ENCODE data around the gene FAIM2. TPM values are rescaled to one million over a fixed set of nuclear protein-coding genes. Genes with fewer than 3 reads are reported as not detected.
"Not testable (repeated sequence)": the region's sequence is repeated elsewhere in the genome, so short reads cannot be mapped to it uniquely, and the experiment has no call there.

Gene FAIM2
- total RNA-seq, 1 donor from 2014 or later: 1.2 TPM

DNA sequence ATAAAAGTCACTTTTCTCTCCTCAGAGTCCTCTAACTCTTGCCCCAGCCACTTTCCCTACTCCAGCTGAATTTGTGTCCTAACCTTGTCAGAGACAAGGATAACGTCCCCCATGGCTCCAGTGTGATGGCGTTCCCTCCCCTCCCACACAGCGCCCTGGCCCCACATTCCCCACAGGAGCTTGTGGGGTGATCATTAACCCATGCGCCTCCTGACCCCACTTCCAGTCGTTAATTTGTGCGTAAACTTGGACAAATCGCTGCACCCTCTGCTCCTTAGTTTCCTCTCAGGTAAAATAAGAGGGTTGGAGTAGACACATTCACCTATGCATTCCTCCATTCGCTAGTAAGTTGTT is 37.9 kb downstream of the FAIM2 start:
- Histone ChIP-seq H3K9me3 (no peaks in the 10 kb centered on the region), H3K27me3 (no peaks in the 10 kb centered on the region), H3K4me3 (no peak overlapping the region), H3K4me1 (peaks cover 24% of the 10 kb centered on the region), H3K36me3 (no peaks in the 10 kb centered on the region), H3K27ac (no peak overlapping the region)
- TF ChIP-seq, protein P1, sequence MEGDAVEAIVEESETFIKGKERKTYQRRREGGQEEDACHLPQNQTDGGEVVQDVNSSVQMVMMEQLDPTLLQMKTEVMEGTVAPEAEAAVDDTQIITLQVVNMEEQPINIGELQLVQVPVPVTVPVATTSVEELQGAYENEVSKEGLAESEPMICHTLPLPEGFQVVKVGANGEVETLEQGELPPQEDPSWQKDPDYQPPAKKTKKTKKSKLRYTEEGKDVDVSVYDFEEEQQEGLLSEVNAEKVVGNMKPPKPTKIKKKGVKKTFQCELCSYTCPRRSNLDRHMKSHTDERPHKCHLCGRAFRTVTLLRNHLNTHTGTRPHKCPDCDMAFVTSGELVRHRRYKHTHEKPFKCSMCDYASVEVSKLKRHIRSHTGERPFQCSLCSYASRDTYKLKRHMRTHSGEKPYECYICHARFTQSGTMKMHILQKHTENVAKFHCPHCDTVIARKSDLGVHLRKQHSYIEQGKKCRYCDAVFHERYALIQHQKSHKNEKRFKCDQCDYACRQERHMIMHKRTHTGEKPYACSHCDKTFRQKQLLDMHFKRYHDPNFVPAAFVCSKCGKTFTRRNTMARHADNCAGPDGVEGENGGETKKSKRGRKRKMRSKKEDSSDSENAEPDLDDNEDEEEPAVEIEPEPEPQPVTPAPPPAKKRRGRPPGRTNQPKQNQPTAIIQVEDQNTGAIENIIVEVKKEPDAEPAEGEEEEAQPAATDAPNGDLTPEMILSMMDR (IDR thresholded peaks at IDR 0.05): no peak
- no peak for DNase-seq
- intact Hi-C loops (cut with DNase I): loop anchor here (10.0 kb wide), 1 partner anchor 189 kb away; the partner anchor contains the start of gene ASIC1
- ATAC-seq: no peak

DNA sequence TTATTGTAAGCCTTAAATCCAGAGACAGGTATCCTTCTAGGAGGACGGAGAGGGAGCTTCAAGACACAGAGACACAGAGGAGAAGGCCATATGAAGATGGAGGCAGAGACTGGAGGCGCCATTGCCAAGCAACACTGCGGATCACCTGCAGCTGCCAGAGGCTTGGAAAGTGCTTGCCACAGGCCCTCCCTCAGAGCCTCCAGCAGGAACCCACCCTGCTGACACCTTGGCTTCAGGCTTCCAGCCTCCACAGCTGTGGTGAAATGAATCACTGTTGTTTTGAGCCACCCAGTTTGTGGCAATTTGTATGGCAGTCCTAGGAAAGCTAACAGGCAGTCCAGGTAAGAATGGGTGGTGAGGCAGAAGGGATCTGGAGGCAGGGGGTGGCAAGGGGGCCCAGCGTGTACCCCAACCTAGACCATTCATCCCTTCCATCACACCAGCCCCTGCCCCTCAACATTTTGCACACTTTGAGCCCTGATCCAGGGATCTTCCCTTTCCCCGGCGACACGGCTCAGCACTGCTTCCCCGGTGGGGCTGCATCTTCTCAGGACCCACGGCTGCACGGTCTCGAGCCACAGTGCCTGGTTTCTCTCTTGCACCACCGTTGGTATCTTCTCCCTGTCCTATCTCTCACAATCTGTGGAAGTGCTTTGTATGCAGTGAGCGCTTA is 38.5 kb downstream of the FAIM2 start:
- Histone ChIP-seq H3K27me3 (no peaks in the 10 kb centered on the region), H3K27ac (no peak overlapping the region), H3K4me1 (peaks cover 24% of the 10 kb centered on the region), H3K36me3 (no peaks in the 10 kb centered on the region), H3K4me3 (no peak overlapping the region), H3K9me3 (no peaks in the 10 kb centered on the region)
- DNase-seq (no peak), ATAC-seq (no peak)
- TF ChIP-seq, protein P1 (IDR thresholded peaks at IDR 0.05): no peak
- intact Hi-C loops (cut with DNase I): loop anchor here (10.0 kb wide), 1 partner anchor 190 kb away; the partner anchor contains the start of gene ASIC1

DNA sequence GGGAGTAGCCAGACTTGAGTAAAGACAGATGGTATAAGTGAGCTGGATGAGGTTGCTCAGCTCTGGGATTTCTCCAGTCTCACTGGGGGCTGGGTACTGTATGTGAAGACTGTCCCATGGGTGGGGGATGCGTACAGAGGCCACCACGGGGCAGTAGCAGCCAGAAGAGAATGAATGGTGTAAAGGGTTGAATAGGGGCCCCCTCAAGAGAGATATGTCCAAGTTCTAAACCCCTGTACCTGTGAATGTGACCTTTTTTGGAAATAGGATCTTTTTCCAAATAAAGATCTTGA is 39.0 kb downstream of the FAIM2 start:
- intact Hi-C loops (cut with DNase I): loop anchor here (10.0 kb wide), 1 partner anchor 190 kb away; the partner anchor contains the start of gene ASIC1
- Histone ChIP-seq H3K27me3 (no peaks in the 10 kb centered on the region), H3K4me3 (no peak overlapping the region), H3K27ac (no peak overlapping the region), H3K9me3 (no peaks in the 10 kb centered on the region), H3K36me3 (no peaks in the 10 kb centered on the region), H3K4me1 (peaks cover 24% of the 10 kb centered on the region)
- TF ChIP-seq, protein P1 (IDR thresholded peaks at IDR 0.05): no peak
- DNase-seq (no peak), ATAC-seq (no peak)

DNA sequence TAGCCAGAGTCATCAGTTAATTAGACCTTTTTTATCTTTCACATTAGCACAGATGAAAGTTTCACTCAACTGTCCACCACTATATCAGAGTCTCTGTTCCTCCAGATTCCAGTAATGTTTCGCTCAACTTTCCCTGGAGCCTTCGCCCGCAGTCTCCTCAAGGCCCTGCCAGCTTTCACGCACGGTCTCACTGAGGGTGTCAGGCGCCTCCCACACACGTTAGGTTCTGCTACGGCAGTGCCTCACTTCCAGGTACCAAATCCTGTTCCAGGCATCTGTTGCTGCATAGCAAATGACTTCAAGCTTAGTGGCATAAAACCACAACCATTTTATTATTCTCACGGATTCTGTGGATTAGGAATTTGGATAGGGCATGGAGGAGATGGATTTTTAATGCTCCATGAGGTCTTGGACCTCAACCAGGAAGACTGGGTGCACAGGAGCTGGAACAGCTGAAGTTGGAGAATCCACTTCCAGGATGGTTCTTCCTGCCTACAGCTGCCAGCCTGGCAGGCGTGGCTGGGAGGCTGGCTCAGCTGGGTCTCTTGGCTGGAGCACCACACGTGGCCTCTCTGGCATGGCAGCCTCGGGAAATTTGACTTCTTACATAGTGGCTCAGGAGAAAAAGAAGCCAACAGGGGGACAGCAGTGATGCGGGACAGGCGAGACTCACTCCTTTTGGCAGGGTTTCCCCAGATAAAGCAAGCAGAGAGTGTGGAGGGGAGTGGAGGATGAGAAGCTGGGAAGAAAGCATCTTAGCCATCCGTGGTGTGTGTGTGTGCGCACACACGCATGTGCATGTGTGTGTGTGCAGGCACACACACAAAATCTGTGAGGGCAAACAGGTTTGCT is 39.5 kb downstream of the FAIM2 start:
- no peak overlapping the region for H3K27ac ChIP-seq
- DNase-seq (no peak), ATAC-seq (no peak)
- no peak overlapping the region for H3K4me3 ChIP-seq
- no peaks in the 10 kb centered on the region for H3K27me3 ChIP-seq
- TF ChIP-seq, protein P1 (IDR thresholded peaks at IDR 0.05): no peak
- H3K4me1 ChIP-seq: peaks cover 20% of the 10 kb centered on the region
- H3K36me3 ChIP-seq: no peaks in the 10 kb centered on the region
- H3K9me3 ChIP-seq: no peaks in the 10 kb centered on the region
- intact Hi-C loops (cut with DNase I): loop anchor here (10.0 kb wide), 1 partner anchor 191 kb away; the partner anchor contains the start of gene ASIC1

DNA sequence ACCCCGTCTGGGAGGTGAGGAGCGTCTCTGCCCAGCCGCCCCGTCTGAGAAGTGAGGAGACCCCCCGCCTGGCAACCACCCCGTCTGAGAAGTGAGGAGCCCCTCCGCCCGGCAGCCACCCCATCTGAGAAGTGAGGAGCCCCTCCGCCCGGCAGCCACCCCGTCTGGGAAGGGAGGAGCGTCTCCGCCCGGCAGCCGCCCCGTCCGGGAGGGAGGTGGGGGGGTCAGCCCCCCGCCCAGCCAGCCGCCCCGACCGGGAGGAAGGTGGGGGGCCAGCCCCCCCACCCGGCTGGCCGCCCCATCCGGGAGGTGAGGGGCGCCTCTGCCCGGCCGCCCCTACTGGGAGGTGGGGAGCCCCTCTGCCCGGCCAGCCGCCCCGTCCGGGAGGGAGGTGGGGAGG is 42.8 kb downstream of the FAIM2 start:
- not testable (repeated sequence) for H3K9me3 ChIP-seq, H3K4me3 ChIP-seq, H3K27ac ChIP-seq, H3K27me3 ChIP-seq, DNase-seq, H3K4me1 ChIP-seq, H3K36me3 ChIP-seq, ATAC-seq
- intact Hi-C loops (cut with DNase I): loop anchor here (10.0 kb wide), 1 partner anchor 194 kb away; the partner anchor contains the start of gene ASIC1

DNA sequence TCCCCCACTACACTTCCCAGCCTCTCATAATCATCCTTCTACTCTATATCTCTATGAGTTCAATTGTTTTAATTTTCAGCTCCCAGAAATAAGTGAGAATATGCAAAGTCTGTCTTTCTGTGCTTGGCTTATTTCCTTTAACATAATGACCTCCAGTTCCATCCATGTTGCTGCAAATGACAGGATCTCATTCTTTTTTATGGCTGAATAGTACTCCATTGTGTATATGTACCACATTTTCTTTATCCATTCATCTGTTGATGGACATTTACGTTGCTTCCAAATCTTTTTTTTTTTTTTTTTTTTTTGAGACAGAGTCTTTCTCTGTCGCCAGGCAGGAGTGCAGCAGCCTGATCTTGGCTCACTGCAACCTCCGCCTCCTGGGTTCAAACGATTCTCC is 47.8 kb downstream of the FAIM2 start:
- DNase-seq; H3K4me1 ChIP-seq; intact Hi-C loops (cut with DNase I); H3K9me3 ChIP-seq; ATAC-seq; H3K27me3 ChIP-seq; H3K27ac ChIP-seq; H3K4me3 ChIP-seq; H3K36me3 ChIP-seq: not testable (repeated sequence)
